HG02870 (cell line): ENCODE results near the gene DCLRE1B.

Experiments
- ATAC-seq: cut with Tn5 transposase; IDR thresholded peaks from one replicate; pipeline ENCODE4 v1.9.1; 2021; ENCODE audit warnings: mild to moderate bottlenecking, moderate library complexity; ENCODE audit not compliant: unreplicated experiment

Gene DCLRE1B

GRCh38 chr1:113904674-113905434, at the start of gene DCLRE1B, which contains the start of gene AP4B1:
Gene DCLRE1B, plus strand, starts transcription at chr1:113905326. Its CDS starts 261 bp downstream, at chr1:113905587.
Gene AP4B1, minus strand, starts transcription at chr1:113904799. Its CDS starts 82 bp downstream, at chr1:113904717.
- ATAC-seq, result peak; percentile 88

- ATAC-seq, result no peak
These were observed 49.3 kb upstream of the DCLRE1B start for GRCh38 chr1:113855630-113856400.

- ATAC-seq, result no peak
These were observed 48.7 kb upstream of the DCLRE1B start for GRCh38 chr1:113856401-113856790.

- ATAC-seq, result no peak
These were observed 47.4 kb upstream of the DCLRE1B start for GRCh38 chr1:113857776-113858175.

GRCh38 chr1:113858418-113858817, 46.7 kb upstream of the DCLRE1B start:
- no peak for ATAC-seq

GRCh38 chr1:113858982-113859381, 46.1 kb upstream of the DCLRE1B start:
- ATAC-seq, result no peak

- peak; percentile 90 for ATAC-seq
These were observed 45.5 kb upstream of the DCLRE1B start for GRCh38 chr1:113859478-113860175.

- ATAC-seq, result no peak
These were observed 44.2 kb upstream of the DCLRE1B start for GRCh38 chr1:113860891-113861290.

GRCh38 chr1:113861641-113862040, 43.5 kb upstream of the DCLRE1B start:
- ATAC-seq, result no peak

- no peak for ATAC-seq
These were observed 36.6 kb upstream of the DCLRE1B start for GRCh38 chr1:113868387-113869083.

GRCh38 chr1:113870778-113871177, 34.3 kb upstream of the DCLRE1B start:
- ATAC-seq, result no peak

GRCh38 chr1:113871597-113872113, 33.5 kb upstream of the DCLRE1B start, which contains the start of gene PTPN22:
Gene PTPN22, minus strand, starts transcription at chr1:113871712.
- peak; percentile 95 for ATAC-seq

- no peak for ATAC-seq
These were observed 32.7 kb upstream of the DCLRE1B start for GRCh38 chr1:113872219-113872935.

GRCh38 chr1:113874012-113874879, 30.9 kb upstream of the DCLRE1B start:
- peak; percentile 31 for ATAC-seq

- no peak for ATAC-seq
These were observed 29.4 kb upstream of the DCLRE1B start for GRCh38 chr1:113875714-113876113.

- no peak for ATAC-seq
These were observed 28.9 kb upstream of the DCLRE1B start for GRCh38 chr1:113876176-113876575.

- no peak for ATAC-seq
These were observed 25.4 kb upstream of the DCLRE1B start for GRCh38 chr1:113879739-113880038.

- no peak for ATAC-seq
These were observed 23.5 kb upstream of the DCLRE1B start for GRCh38 chr1:113881661-113882060.
